HCEC 1CT (cell line): ENCODE measurements around the gene PBX3.
A peak's percentile ranks its signal among the peaks of the same experiment; 100 is the strongest.
"Not testable (repeated sequence)": the region's sequence is repeated elsewhere in the genome, so short reads cannot be mapped to it uniquely, and the experiment has no call there.

Experiments used
- DNase-seq: peaks from one replicate; pipeline ENCODE4 v3.0.0-alpha.2; 2017

Gene PBX3

DNA sequence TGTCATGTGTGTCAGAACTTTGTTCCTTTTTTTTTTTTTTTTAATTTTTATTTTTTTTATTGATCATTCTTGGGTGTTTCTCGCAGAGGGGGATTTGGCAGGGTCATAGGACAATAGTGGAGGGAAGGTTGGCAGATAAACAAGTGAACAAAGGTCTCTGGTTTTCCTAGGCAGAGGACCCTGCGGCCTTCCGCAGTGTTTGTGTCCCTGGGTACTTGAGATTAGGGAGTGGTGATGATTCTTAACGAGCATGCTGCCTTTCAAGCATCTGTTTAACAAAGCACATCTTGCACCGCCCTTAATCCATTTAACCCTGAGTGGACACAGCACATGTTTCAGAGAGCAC, 32.0 kb downstream of the PBX3 start:
- not testable (repeated sequence) for DNase-seq

- DNase-seq: no peak
Measured at GRCh38 chr9:125782718-125783117, 35.5 kb downstream of the PBX3 start.

GRCh38 chr9:125784286-125785049, 37.3 kb downstream of the PBX3 start:
- peak; percentile 37 for DNase-seq

DNA sequence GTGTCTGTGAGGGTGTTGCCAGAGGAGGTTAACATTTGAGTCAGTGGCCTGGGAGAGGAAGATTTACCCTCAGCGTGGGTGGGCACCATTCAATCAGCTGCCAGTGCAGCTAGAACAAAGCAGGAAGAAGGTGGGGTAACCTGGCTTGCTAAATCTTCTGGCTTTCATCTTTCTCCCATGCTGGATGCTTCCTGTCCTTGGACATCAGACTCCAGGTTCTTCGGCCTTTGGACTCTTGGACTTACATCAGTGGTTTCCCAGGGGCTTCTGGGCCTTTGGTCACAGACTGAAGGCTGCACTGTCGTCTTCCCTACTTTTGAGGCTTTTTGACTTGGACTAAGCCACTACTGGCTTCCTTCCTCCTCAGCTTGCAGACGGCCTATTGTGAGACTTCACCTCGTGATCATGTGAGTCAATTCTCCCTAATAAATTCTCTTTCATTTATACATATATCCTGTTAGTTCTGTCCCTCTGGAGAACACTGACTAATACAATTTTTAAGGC, 38.1 kb downstream of the PBX3 start:
- no peak for DNase-seq

GRCh38 chr9:125787715-125788114, 40.5 kb downstream of the PBX3 start:
- no peak for DNase-seq

- no peak for DNase-seq
Measured at GRCh38 chr9:125789196-125789595, 42.0 kb downstream of the PBX3 start.

DNA sequence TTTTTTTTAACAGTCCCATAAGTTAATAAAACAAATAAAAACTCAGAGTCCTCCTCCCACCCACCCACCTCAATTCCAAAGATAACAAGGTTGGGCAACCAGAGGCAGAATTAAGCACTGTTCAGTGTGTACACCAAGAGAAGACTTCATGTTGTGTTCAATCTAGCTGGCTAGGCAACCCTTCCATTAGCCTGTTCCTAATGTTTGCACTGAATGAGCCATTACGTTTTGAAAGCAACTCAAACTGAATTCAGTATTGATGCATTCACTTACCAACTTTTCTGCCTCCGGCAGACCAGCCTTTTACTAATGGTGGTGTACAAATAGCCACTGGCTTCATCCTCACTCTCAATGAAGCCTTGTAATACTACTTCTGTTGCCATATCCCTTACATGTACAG, 47.5 kb downstream of the PBX3 start:
- no peak for DNase-seq

- DNase-seq: no peak
Measured at GRCh38 chr9:125795970-125796596, 48.9 kb downstream of the PBX3 start.

DNA sequence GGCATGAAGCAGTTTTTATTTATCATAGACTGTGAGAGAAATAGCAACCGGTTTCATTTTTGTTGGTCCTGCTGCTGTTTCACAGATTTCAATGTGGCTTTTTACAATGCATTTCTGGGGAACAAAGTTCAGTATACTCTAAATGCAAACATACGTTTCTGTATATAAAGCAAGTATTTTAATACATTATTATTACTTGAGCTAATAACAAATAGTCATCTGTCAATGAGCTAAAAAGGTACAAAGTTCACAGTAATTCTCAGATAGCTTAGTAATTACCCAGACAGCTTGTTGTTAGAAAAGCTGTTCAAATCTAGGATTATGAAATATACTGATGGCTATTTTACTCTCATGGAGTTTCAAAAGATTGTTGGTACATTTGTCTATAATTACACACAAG, 50.8 kb downstream of the PBX3 start:
- no peak for DNase-seq

GRCh38 chr9:125803526-125803925, 56.4 kb downstream of the PBX3 start:
- DNase-seq: no peak

DNA sequence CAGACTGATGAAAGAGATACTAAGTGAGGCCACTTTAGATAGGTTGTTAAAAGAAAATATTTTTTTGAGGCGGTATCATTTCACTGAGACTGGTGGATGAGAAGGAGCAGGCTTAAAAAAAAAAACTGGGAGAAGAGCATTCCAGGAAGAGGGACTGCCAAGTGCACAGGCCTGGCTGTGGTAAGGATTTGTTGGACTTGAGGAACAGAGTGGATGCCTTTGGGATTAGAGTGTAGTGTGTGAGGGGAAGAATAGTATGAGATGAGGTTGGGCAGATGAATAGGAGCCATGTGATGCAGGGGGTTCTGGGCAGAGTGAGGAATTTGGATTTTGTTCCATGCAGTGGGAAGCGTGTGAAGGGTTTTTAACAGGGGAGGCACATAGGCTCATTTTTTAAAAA, 57.9 kb downstream of the PBX3 start:
- peak; percentile 76 for DNase-seq

DNA sequence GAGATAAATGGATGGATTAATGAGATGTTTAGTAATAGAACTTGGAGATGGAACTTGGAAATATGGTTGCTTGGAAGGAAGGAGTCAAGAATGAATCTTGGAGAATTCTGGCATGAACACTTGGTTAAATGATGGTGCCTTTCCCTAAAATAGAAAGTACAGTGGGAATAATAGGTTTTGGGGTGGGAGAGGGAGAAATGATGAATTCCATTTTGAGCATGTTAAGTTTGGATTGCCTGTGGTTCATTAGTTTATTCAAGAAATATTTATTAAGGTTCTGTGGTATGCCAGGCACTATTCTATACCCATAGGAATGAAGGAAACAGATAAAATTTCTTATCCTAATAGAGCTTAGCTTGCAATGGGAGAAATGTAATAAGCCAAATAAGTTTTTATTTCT, 58.4 kb downstream of the PBX3 start:
- DNase-seq: no peak

GRCh38 chr9:125807079-125807478, 59.9 kb downstream of the PBX3 start:
- DNase-seq: peak; percentile 63

DNA sequence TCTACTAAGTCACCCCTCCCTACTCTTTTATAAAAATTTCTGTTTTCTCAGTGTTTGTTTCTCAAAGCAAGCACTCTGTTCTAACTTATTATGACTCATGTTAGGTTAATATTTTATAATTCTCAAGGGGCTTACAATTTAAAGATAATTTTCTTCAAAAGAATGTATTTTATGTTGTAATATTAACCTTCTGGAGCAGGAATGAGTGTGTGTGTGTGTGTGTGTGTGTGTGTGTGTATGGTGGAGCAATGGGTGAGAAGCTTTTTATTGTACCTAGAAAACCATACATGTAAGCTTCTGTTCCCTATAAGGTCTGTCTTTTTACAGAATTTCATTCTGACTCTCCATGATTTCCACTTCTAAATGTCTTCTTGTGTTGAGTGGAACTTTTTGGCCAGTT, 63.0 kb downstream of the PBX3 start:
- no peak for DNase-seq

DNA sequence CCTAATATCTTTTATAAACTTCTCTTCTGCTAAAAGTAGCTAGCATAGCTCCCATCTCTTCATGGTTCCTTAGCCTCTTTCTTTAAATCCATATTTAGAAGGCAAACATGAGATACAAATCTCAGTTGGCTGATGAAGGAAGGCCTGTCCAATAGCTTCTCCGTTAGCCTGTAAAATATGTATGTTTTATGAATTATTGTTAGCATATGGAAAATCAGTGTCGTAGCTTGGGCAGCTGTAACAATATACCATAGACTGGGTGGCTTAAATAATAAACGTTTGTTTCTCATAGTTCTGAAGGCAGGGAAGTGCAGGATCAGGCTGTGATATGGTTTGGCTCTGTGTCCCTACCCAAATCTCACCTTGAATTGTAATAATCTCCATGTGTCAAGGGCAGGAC, 63.8 kb downstream of the PBX3 start:
- DNase-seq: no peak

- DNase-seq: no peak
Measured at GRCh38 chr9:125812403-125812802, 65.2 kb downstream of the PBX3 start.

DNA sequence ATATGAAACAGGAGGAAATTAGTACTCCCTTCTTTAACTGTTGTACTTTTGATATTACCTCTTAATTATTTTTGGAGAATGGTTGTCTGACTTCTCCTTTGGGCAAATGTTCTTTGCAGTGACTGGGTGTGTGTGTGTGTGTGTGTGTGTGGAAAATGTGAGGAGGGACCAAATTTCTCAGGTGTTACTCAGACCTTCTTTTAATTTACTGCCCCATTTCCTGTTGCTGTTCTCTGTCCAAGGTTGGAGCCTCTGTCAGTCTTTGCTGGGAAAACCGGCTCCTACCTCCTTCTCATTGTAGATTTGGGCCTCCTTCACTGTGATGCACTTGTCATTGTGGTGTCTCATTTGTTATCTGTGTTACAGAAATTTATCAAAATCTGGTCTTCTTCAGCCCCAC, 68.4 kb downstream of the PBX3 start:
- DNase-seq: peak; percentile 41

- DNase-seq: no peak
Measured at GRCh38 chr9:125816321-125816720, 69.1 kb downstream of the PBX3 start.

DNA sequence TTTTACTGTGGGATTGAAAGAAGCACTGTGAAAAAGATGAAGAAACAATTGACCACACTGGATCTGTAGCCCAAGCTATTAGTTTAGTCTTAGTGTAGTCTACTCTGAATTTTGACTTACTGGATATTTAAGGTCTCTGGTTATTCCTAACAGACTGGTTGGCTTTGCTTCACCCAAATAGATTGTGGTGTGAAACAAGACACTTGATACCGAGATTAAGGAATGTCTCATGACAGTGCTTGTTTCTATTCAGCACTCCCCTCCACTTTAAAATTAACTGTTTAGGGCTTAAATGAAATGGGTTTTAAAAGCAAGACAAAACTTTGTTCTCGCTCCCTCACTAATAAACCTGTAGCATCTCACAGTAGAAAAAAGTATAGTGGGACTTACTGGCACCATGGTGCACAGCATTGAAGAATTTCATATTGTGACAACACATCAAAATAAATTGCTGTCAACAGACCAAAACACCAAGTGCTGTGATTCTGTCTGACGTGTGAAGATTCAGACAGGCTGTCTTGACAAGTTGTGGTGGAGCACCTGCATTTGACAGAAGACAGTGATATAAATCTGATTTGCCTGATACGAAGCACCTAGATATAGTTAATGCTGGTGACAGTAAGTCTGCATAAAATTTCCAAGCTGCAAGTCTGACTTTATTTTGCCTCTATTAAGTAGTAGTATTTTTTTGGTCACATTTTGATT, 73.1 kb downstream of the PBX3 start:
- DNase-seq: peak; percentile 12

DNA sequence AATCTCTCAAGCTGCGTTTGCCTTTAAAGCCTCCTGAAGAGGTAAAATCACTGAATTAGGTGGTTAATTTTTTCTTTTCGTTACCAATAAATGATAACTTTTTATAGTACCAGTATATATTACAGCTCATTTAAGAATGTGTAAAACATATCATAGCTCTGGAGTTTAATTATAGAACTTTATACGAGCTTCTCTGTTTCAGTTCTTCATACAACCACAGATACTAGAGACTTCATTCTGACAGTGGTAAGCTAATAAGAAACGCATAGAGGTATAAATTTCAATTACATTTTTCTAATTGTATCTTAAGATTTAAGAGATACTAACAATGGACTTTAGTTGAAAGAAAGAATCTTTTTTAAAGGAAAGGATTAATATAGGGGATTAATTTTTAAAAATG, 73.9 kb downstream of the PBX3 start:
- DNase-seq: no peak

DNA sequence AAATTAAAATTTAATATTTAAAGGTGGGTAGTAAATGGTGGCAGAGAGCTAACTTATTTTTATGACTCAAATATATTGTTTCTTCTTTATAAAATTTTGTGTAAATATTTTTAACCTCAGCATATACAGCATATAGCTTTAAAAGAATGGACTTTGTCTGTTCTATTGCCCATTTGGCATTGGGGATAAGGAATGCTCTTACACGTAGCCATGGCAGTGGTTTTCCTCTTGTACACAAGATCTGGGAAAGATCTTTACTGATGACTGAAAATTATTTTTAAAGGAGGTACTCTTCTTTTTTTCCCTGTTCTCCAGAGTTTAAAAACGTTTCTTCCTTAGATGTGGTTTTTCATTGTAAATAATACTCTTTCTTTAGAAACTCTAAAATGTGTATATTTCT, 75.0 kb downstream of the PBX3 start:
- DNase-seq: no peak

GRCh38 chr9:125822902-125823301, 75.7 kb downstream of the PBX3 start:
- DNase-seq: no peak

GRCh38 chr9:125823874-125824406, 76.8 kb downstream of the PBX3 start:
- not testable (repeated sequence) for DNase-seq

DNA sequence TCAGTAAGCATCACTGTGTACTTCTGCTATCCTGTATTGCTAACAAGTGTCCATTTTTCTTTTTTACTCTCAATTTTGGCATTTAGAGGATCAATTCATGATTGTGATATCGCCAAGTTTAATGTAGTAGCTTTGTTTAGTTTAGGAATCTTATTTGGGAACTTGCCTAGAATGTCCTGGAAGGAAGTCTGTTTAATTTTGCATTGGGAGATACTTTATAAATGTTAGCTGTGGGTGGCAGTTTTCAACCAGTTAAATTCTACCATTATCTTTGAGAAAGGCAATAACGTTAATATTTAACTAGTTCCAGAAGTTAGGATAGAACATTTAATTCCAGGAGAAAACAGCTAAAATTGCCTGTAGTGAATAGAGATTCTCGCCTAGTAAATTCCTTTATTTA, 78.6 kb downstream of the PBX3 start:
- DNase-seq: no peak
